ENCODE results near the gene WHRN. TPM values are rescaled to one million over a fixed set of nuclear protein-coding genes. Genes with fewer than 3 reads are reported as not detected.

Gene WHRN
- total and polyA plus RNA-seq, 2 of the 8 experiments (the other 6 are each of a cell fraction or from before 2014, with no cell fraction given) = 4.4 to 7.7 TPM

GRCh38 chr9:114549697-114550330 is 44.5 kb upstream of the WHRN start:
- DNase-seq (ENCODE audit: low read depth in 1 of 2, low spot score in 2 of 2) (no peak), FAIRE-seq (no peak)
- Histone ChIP-seq H4K91ac (replicated peaks; ENCODE audit: insufficient read length, low read length) (no peak overlapping the region), H3K56ac (replicated peaks; ENCODE audit: insufficient read length, low read depth, low read length) (no peak overlapping the region), H2BK15ac (ENCODE audit: low read length) (no peak overlapping the region), H3K9me3 (ENCODE audit: insufficient read depth in 2 of 2, low read depth in 1 of 2, low read length in 1 of 2) (no peaks in the 10 kb centered on the region), H3K27ac (ENCODE audit: low read depth, low read length) (no peak overlapping the region), H2BK12ac (ENCODE audit: low read depth, low read length) (no peak overlapping the region), H3K4me1 (replicated peaks in 1 of 4; ENCODE audit: control insufficient read depth in 3 of 4, insufficient read depth in 4 of 4, low read length in 3 of 4) (no peaks in the 10 kb centered on the region), H3K36me3 (ENCODE audit: control insufficient read depth in 2 of 4, insufficient read depth in 4 of 4, low read length in 3 of 4) (no peaks in the 10 kb centered on the region), H4K5ac (ENCODE audit: insufficient read length, low read depth, low read length) (no peak overlapping the region), H3K9ac (replicated peaks in 1 of 4; ENCODE audit: extremely low read depth in 1 of 4, low read depth in 3 of 4, low read length in 3 of 4) (no peak overlapping the region), H3K79me1 (ENCODE audit: low read depth, low read length) (no peaks in the 10 kb centered on the region; the same call in 1 of the 2 replicates), H3K79me2 (ENCODE audit: control insufficient read depth in 1 of 2, insufficient read depth in 2 of 2, low read length in 2 of 2) (no peaks in the 10 kb centered on the region), H2BK5ac (ENCODE audit: low read depth, low read length) (no peak overlapping the region), H4K20me1 (replicated peaks in 1 of 2; ENCODE audit: control insufficient read depth in 1 of 2, insufficient read depth in 2 of 2, low read length in 2 of 2) (no peaks in the 10 kb centered on the region), H3K27me3 (replicated peaks in 1 of 4; ENCODE audit: control insufficient read depth in 3 of 4, extremely low read depth in 1 of 4, insufficient read depth in 3 of 4, low read length in 3 of 4) (0 out of 7 replicates have a peak, but pooled peaks cover 0 to 3% (median 0%) of the 10 kb centered on the region in 4 experiments), H3K23ac (ENCODE audit: insufficient read length) (no peak overlapping the region), H3K14ac (ENCODE audit: insufficient read length) (no peak overlapping the region), H3K4me2 (ENCODE audit: insufficient read depth in 1 of 2, low read depth in 2 of 2, low read length in 2 of 2) (no peak overlapping the region), H3K4me3 (ENCODE audit: extremely low read depth in 1 of 4, insufficient read depth in 2 of 4, low read depth in 3 of 4, low read length in 4 of 4) (no peak overlapping the region), H3K4ac (replicated peaks; ENCODE audit: insufficient read length, low read depth, low read length) (no peak overlapping the region), H2AFZ (ENCODE audit: low read length) (no peak overlapping the region), H2AK5ac (ENCODE audit: low read depth, low read length) (no peak overlapping the region), H3K23me2 (ENCODE audit: low read depth, low read length) (no peaks in the 10 kb centered on the region), H2BK120ac (replicated peaks; ENCODE audit: low read depth, low read length) (no peak overlapping the region), H2BK20ac (ENCODE audit: low read length) (no peak overlapping the region), H3K18ac (ENCODE audit: extremely low read depth, low read length) (no peak overlapping the region), H4K8ac (ENCODE audit: extremely low read depth, insufficient read depth, low read length) (no peak overlapping the region)
- WGBS, 2 experiments (ENCODE audit: extremely low coverage in 1 of 2, insufficient coverage in 1 of 2, insufficient read length in 1 of 2, insufficient replicate concordance in 2 of 2, low coverage in 1 of 2, low lambda C conversion rate in 2 of 2, missing lambda C conversion rate in 1 of 2) = 93% methylated on average over 9 of the region's 9 CpGs; no CpG with 5 or more reads in 1 of the 2 experiments
- TF ChIP-seq MAFK (IDR thresholded peaks at IDR 0.05; ENCODE audit: low read depth, low read length) (no peak), JUN (IDR thresholded peaks at IDR 0.05; ENCODE audit: low read depth, low read length) (no peak), POU5F1 (IDR thresholded peaks at IDR 0.05; ENCODE audit: low read depth, low read length) (no peak), KDM5A (IDR thresholded peaks at IDR 0.05; ENCODE audit: low read length) (no peak), YY1 (IDR thresholded peaks at IDR 0.05; ENCODE audit: low read depth, low read length) (no peak), ZNF274 (IDR thresholded peaks at IDR 0.05; ENCODE audit: borderline replicate concordance, extremely low read depth, low read length) (no peak), CTBP2 (IDR thresholded peaks at IDR 0.05; ENCODE audit: borderline replicate concordance, insufficient read depth, insufficient read length, low read length) (no peak), BACH1 (IDR thresholded peaks at IDR 0.05; ENCODE audit: low read length) (no peak), POLR2AphosphoS5 (IDR thresholded peaks at IDR 0.05; ENCODE audit: low read depth, low read length) (no peak), CREB1 (IDR thresholded peaks at IDR 0.05) (no peak)
- ChIA-PET CTCF (ENCODE audit: partially characterized antibody) (interaction anchor here (0.8 to 4.2 kb wide), 10 partner anchors 9 to 144 kb away, joined by 3 to 30 read pairs (median 4); no protein-coding TSS in a partner anchor), POLR2A (ENCODE audit: partially characterized antibody) (interaction anchor here (1.1 to 1.7 kb wide), 3 partner anchors 10 to 61 kb away, joined by 3 to 5 read pairs (median 4); partner anchors contain the start of gene TMEM268)

Measured in H1 (cell line).